Cerebellar nuclear complex (tissue), 1 donor: ENCODE results near the gene EPHA3.

Experiments used
- DNase-seq, 2 experiments: peaks; one replicate each; lab custom pipeline; 2025; lab: John Stamatoyannopoulos, UW

EPHA3 gene

DNA sequence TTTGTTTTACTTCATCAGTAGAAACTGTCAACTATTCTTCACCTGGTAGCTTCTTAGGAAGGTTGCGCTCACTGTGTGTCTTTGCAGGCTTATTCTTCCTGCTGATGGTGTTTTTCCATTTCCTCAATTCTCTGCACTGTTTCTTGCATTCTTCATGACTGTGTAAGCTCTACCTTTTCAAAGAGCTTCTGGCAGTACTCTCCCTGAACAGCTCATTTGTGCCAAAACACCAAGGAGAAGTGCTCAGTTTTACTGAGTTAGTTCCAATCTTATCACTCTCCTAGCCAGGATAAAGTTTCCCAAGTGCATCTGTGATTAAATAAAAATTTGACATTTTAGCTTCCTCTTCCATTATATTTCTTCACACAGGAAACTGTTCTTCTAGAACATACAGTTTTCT lies 339.8 kb downstream of the EPHA3 start:
- no peak for DNase-seq

DNA sequence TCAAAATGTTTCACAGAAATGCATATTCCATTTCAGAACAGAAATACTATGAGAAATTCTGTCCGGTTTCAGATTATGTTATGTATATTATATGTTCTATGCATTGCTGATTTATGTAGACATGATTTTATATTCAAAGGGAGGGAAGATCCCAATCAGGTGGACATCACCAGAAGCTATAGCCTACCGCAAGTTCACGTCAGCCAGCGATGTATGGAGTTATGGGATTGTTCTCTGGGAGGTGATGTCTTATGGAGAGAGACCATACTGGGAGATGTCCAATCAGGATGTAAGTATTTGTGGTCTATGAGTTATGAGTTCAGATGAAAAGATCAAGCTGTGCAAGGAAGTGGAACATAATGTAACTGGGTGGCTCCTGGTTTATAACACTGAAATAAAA lies 341.7 kb downstream of the EPHA3 start:
- DNase-seq = no peak

DNA sequence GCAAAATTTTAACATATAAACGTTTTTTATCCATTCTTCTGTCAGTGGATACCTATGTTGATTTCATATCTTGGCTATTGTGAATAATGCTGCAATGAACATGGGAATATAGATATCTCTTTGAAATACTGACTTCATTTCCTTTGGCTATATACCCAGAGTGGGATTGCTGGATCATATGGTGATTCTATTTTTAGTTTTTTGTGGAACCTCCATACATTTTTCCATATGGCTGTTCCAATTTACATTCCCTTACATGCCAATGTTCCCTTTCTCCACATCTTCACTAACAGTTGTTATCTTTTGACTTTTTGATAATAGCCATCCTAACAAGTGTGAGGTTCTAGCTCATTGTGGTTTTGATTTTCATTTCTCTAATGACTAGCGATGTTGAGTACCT lies 344.6 kb downstream of the EPHA3 start:
- no peak for DNase-seq

DNA sequence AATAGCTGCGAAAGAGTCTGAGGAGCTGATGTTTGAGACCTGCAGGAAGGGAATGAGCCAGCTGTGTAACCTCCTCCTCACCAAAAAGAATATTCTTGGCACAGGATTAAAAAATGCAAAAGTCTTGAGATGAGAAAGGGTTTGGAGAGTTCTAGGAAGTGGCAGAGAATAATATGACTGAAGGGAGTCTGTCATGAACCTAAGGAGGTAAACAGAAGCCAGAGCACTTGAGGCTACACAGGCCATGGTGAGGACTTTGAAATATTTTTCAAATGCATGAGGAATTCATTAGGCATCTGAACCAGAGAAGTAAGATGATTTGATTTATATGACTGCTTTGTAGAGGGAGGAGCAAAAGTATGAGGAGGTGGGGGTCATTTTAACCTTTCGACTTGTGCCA lies 347.8 kb downstream of the EPHA3 start:
- no peak for DNase-seq

DNA sequence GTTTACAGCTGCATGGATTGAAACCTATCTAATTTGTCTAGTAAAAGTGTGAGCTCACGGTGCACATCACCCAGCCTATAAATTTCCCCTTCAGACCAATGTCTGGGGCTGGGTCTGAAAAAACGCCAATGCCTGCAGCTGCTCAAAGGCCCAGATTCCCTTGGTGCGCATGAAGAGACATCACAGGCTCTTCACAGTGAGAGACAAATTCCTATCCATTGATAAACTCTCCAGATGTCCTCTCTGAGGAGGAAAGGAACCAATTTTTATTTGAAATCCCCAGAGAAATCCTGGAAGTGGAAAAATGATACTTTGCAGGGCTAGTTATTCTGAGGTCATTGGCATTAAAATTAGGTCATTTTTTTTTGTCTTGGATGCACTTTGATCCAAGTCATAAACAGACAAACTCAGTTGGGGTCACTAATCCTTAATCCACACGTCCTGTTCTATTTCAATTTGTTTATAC lies 360.5 kb downstream of the EPHA3 start:
- no peak for DNase-seq

DNA sequence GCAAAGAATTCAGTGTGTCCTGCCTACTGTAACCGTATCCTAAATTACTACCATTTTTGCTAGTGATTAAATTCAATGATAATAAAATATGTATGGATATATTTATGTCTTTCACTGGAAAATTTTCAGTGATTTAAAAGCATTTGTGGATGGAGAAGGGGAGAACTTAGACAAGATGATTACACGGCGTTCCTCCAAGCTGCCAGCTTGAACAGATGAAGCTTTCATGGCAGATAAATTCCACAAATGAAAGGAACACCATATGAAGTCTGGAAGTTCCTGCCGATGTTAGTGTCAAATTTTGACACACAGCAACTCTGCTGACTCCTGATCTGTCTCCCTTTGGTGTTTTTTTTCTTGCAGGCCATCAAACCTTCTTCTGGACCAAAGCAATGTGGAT lies 364.7 kb downstream of the EPHA3 start:
- no peak for DNase-seq

DNA sequence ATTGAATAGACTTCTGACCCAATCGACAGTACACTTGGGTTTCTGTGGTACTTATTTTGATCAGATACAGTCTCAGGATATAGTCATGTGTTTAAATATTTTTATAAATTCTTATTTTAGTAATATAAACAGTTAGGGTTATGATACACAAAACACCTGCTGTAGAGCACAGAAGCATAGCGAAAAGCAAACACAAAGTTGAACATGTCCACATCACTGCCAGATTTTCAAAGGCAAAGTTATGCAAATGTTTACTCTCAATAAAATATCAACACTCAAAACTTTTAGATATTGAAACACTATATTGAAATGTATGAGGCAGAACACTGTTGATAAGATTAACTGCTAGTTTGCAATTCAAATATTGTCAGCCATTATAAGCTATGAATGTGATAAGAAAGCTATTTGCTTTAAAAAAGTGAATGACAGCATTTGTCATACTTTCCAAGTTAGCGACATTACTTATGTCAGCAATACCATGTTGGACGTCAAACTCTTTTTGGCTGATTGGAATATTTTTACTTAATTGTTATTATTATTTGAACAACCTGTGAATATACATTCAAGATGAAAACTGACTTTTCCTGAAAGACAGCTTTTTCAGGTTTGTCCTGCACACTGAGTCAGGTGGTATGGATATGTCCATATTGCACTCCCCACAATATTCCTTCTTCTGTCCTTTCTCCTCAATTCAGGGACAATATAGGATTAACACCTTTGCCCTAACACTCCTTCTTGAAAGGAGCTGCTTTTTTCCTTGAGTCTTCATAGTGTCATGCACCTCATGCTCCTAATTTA lies 367.1 kb downstream of the EPHA3 start:
- no peak for DNase-seq

DNA sequence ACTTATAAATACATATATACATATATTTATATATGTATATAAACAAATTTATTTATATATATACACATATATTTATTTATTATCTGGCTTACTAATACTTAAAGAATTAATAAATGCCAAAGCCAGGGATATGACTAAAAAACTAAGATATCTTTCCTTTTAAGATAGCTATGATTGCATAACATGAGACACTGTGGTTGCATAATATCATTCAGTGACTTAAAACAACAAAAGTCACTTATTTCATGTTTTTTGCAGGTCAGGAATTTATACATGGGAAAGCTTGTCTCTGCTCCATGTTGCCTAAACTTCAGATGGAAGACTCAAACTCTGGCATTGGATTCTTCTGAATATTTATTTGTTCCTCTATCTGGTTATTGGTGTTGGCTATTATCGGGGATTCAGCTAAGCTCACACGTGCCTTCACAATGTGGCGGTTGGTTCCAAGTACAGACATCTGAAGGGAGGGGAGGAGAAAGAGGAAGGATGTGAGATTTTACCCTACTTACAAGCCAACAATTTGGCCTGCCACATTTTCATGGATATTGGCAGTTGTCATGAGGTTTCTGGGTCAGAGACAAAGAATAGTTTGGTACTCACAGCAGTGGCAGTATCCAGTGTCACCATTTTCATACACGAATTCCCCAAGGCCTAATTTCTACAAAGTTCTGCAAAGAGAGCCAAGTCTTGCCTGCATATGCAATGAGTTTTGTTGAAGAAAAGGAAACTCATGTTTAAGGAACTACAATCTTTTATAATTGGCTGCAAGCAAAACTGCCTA lies 381.6 kb downstream of the EPHA3 start:
- no peak for DNase-seq

DNA sequence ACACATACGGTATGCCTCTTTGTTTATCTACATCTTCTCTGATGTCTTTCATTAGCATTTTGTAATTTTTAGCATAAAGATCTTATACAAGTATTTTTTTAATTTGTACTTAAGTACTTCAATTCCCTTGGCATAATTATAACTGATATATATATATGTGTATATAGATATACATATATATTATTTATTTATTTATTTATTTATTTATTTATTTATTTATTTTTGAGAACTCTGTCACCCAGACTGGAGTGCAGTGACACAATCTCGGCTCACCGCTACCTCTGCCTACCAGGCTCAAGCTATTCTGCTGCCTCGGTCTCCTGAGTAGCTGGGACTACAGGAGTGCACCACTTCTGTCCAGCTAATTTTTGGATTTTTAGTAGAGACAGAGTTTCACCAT lies 382.7 kb downstream of the EPHA3 start:
- DNase-seq = no peak

DNA sequence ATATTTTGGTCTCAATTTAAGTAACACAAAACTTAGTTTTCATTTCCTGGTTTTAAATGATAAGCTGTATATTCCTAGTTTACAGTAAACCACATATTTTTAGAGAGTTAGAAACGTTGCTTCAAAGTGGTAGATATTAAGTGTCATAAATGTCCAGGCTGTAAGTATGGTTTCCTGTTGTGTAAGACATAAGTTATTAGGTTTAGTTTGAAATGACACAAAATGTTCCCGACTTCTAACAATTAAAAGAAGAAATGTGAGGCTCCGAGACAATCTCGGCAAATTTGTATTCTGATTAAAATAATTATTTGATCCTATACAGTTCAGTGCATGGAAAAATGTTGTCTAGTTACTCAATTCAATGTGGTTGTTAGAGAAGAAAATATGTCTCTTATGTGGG lies 387.3 kb downstream of the EPHA3 start:
- DNase-seq = no peak

DNA sequence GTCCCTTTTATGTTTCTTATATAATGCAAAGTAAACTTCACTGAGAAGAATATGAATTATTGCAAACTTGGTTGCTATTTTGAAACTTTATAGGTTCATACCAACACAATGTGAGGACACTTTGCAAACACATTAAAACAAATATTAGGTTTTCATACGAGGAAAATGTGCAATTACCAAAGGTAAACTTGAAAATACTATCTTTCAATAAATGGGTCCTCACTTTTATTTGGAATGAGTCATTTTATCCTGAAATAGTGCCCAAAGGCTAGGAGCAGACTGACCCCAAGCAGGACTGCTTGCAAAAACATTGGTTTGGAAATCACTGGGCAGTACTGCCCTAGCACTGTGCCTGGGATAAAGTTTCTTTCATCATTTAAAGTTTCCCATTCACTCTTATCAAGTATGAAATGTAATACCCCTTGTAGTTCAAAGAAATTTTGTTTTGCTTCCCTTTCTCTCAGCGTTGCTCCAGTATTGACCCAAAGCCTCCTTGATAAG lies 396.5 kb downstream of the EPHA3 start:
- no peak for DNase-seq

DNA sequence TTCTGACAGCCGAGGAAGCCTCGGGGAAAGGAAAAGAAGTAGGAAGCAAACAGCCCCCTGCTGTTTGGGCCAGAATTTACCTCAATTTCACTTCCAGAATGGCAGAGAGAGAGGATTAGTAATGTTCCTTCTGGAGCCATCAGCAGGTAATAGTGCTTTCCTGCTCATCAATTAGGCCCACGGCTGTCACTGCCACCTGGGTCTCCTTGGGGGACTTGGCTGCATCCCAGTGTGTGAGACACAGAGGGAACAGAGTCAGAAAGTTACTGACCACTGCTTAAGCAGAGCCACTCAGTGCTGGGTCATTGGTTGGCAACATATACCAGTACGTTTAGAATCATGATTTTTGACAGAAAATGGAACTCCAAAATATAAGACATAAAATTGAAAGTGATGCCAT lies 397.0 kb downstream of the EPHA3 start:
- DNase-seq = no peak

DNA sequence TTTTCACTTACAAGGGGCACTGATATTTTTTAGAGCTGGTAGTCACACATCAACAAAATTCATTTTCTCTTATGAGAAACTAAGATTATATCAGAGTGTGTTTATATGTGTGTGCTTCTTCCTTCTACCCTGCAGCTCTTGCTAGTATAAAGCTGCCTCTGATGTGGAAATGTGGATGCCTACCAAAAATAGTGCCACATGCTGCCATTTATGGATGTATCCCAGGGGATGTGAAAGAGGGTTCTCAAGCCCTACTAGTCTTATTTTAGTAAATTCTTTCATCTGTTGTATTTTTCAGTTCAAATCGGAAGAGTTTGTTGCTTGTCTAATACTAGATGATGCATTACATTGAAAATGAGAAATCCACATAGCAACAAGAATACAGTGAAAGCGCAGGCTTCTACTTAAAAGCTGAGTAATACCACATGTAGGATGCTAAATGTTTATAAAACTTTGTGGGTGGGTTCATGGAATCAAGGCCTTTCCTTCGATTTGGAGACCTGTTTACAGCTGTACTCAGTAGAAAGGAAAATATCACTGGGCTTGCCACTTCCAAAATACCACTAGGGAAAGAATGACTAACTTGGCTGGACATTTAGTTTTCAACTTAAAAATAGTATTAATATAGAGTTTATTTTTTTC lies 399.2 kb downstream of the EPHA3 start:
- DNase-seq = no peak

DNA sequence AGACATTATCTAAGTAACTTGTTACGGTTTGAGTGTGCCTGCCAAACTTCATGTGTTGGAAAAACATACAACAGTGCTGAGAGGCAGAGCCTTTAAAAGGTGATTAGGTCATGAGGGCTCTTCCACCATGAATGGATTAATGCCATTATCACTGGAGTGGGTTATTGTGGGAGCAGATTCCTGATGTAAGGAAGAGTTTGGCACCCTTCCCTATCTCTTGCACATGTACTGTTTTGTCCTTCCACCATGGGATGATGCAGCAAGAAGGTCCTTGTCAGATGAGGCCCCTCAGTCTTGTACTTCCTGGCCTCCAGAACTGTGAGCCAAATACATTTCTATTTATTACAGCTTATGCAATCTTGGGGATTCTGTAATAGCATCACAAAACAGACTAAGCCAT lies 413.9 kb downstream of the EPHA3 start:
- no peak for DNase-seq

DNA sequence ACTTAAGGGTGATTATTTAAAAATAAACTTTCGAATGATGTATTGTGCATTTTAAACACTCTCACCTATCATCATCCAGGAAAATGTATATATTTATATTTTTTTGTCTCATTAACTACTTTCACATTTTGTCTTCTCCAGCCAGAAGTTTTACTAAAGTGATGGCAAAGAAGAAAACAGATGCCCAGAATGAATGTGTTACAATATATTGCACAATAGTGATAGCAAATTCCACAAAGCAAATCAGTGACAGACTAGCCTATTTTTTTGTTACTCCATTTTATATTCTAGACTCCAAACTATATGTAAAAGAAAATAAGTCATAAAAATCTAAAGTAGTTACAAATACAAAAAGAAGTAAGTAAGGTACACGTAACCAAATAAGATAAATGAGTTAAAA lies 414.7 kb downstream of the EPHA3 start:
- no peak for DNase-seq

DNA sequence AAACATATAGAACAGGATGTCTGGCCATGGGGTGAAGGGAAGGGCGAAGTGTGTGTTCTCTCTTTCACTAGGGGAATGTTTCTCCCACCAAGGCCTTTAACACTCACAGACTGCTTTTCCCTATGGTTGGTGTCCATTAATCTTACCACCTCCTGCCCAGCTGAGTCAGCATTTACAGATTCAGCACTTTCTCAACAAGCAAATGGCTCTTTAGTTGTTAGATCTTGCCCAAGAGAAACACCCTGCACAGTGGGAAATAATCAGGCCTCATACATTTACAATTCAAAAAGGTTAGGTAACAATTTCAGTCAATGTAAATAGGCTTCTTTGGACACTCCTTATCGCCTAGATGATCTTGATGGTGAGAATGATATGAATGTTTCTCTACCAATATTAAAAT lies 418.2 kb downstream of the EPHA3 start:
- DNase-seq = no peak

DNA sequence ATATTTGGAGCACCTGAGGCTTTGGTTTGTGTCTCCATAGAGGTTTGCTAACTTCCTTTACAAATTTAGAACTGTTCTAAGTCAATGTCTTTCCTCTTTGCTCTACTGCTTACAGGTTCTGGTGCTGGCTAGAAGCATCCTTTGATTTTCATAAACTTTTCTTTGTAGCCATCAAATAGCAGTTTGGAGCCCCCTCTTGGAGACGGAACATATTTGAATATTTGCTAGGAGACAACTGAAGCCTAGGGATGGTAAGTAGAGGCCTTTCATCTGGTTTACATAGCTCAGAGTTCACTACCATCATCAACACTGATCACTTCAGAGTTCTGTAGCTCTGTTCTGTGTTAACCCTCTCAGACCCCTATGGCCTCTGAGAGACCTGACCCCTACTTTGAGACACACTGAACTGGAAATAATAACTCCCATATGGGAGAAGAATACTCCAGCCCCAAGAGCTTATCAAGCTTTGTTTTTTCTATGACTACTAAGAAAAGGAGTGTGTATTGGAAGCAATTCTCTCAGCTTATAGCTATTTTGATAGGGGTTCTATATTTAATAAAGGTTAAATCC lies 420.4 kb downstream of the EPHA3 start:
- DNase-seq = no peak
